GM18519 (cell line): ENCODE data around the gene PANX2.
"Not testable (repeated sequence)": the region's sequence is repeated elsewhere in the genome, so short reads cannot be mapped to it uniquely, and the experiment has no call there.

Source experiments
- ATAC-seq: cut with Tn5 transposase; IDR thresholded peaks from one replicate; pipeline ENCODE4 v1.9.1; 2021; ENCODE audit warnings: mild to moderate bottlenecking, moderate library complexity; ENCODE audit not compliant: unreplicated experiment, low FRiP score

Gene PANX2

GRCh38 chr22:50197000-50197800 lies 26.7 kb downstream of the PANX2 start:
- ATAC-seq: no peak

DNA sequence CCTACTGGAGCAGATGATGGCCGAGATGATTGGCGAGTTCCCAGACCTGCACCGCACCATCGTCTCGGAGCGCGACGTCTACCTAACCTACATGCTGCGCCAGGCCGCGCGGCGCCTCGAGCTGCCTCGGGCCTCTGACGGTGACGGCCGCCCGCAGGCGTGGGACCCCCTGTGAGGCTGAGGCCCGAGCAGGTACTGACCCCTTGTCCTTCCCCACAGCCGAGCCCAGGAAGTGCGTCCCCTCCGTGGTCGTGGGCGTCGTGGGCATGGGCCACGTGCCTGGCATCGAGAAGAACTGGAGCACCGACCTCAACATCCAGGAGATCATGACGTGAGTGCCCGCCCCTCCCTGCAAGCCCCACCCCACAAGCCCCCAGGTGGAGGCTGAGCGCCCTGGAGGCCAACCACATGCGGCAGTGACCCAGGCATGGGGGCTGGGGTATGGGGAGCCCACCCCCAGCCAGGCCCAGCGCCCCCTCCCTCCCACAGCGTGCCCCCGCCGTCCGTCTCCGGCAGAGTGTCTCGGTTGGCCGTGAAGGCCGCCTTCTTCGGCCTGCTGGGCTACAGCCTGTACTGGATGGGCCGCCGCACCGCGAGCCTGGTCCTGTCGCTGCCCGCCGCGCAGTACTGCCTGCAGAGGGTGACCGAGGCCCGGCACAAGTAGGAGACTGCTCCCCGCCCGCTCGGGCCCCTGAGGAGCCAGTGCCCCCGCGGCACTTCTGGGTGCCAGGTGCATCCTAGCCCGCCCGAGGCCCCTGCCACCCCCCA lies 27.5 kb downstream of the PANX2 start:
- no peak for ATAC-seq

DNA sequence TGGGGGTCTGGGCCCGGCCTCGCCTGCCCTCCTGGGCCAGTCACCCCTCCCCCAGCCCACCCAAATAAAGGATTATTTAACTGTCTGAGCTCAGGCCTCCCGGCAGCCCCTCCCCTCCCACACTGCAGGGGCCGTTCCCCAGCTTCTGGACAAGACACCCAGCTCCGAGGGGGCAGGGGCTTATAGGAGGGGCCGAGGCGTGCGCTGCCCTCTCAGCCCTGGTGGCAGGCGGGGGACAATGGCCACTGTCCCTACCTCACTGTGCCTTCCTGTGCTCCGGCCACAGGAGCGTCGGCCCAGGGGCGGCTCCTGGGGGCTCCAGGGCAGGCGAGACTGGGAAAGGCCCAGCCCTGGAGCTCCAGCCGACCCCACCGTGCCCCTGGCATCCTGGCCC lies 28.1 kb downstream of the PANX2 start:
- no peak for ATAC-seq

DNA sequence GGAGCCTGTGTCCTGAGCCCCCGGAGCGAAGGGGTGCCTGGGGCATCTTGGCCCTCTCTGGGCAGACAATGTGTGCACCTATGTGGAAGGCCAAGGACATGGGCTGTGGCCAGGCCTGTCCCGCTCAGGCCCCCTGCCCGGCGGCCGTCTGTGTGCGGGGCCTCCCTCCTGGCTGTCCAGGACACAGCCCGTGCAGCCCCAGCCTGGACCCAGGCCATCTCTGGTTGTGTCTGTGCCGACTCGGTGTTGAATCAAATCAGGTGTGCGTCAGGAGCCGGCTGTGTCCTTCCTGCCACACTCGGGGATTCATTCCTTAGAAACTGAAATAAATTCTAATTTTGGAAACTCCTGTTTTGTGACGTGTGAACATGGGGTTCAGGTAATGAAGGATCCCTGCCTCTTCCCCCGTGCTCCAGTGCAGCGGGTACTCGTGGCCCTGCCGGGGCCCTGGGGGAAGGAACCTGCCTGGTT lies 28.8 kb downstream of the PANX2 start:
- no peak for ATAC-seq

DNA sequence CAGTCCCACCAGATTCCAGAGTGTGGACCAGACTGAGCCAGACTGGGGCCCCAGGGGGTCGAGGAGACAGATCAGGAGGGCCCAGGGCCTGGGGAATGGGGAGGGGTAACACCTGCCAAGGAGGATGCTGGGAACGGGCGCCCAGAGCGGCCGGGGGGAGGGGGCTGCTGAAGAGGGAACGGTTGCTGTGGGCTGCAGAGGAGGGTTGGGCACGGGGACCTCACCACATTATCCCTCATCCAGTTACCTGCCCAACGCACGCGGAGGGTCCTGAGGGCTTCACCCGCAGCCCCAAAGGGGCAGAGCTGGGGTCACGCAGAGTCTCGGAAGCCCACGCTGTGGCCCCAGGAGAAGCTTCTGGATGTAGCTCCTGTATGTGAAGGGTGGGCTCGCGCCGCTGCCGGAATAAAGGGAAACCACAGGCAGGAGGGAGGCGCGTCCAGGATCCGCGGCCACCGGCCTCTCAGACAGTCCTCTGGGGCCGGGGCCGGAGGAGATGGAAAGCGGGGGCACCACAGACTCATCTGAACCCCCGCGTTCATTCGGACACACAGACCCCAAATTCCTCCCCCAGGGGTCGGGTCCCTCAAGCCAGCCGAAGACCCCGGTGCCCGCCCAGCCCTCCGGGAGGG lies 29.4 kb downstream of the PANX2 start:
- ATAC-seq: no peak

GRCh38 chr22:50200461-50201190 lies 30.1 kb downstream of the PANX2 start, which contains the start of gene SELENOO:
SELENOO (plus strand) TSS chr22:50201011; CDS start chr22:50201037, 26 bp downstream.
- ATAC-seq: no peak

DNA sequence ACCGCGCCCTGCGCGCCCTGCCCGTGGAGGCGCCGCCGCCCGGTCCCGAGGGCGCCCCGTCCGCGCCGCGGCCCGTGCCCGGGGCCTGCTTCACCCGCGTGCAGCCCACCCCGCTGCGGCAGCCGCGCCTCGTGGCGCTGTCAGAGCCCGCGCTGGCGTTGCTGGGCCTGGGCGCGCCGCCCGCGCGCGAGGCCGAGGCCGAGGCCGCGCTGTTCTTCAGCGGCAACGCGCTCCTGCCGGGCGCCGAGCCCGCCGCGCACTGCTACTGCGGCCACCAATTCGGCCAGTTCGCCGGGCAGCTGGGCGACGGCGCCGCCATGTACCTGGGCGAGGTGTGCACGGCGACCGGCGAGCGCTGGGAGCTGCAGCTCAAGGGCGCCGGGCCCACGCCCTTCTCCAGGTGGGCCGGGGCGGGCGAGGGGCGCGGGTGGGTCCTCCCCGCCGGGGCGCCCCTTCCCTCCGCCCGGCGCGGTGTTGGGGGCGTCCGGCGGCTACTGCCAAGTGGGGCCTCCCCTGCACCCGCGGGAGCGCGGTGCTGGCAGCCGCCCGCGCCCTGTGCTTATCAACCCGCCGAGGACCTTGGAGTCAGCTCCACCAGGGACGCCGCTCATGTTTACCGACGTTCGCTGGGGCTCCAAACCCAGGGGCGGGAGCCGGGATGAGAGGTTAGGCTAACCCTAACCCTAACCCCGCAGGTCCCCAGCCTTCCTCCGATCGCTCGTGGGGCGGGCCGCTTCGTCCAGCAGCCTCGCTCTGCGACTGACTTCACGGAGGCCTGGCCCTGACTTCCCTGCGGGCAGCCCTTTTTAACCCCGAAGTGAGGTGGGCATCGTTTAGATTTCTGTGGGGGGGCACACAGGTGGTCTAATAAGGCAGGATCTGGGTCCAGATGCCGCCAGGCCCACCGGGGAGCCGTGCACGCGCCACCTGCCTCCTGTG lies 30.9 kb downstream of the PANX2 start:
- ATAC-seq: no peak

GRCh38 chr22:50202130-50202666 lies 31.7 kb downstream of the PANX2 start:
- no peak for ATAC-seq

DNA sequence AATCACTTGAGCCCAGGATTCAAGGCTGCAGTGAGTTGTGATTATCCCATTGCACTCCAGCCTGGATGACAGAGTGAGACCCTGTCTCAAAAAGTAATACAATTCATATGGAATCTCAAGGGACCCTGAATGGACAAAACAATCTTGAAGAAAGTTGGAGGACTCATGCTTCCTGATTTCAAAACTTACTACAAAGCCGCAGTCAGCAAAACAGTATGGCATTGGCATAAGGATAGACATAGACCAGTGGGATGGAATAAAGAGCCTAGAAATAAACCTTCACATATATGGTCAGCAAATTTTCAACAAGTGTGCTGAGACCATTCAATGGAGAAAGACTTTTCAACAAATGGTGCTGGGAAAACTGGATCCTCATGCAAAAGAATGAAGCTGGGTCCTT lies 32.8 kb downstream of the PANX2 start:
- ATAC-seq: no peak

- no peak for ATAC-seq
These were observed 34.0 kb downstream of the PANX2 start for GRCh38 chr22:50204571-50204970.

- ATAC-seq: not testable (repeated sequence)
These were observed 34.5 kb downstream of the PANX2 start for GRCh38 chr22:50204998-50205397.

DNA sequence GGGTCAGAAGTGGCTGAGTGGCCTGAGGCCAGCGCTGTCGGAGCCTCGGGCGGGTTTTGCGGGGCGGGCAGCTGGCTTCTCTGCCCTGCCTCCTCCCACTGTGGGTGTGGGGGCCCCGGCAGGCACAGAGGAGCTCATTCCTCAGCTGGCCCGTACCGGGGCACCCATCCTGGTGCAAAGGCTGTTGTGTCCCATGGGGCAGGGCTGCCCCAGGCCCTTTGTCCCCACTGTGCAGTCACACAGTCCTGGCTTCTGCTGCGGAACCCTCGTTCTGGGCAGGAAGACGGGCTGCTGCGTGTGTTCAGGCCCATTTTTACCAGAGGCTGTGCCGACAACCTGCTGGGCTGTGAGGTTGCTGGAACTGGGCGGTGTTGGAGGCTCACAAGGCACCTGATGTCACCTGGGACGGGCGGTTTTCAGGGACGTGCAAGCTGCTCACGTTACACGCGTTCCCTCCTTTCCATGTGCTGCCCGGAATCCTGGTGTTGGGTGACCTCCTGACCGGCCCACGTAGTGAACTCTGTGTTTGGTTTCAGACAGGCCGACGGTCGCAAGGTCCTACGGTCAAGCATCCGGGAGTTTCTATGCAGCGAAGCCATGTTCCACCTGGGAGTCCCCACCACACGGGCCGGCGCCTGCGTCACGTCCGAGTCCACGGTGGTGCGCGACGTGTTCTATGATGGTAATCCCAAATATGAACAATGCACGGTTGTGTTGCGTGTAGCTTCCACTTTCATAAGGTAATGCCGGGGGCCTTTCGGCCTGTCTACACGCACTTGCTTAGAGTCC lies 35.4 kb downstream of the PANX2 start:
- no peak for ATAC-seq

DNA sequence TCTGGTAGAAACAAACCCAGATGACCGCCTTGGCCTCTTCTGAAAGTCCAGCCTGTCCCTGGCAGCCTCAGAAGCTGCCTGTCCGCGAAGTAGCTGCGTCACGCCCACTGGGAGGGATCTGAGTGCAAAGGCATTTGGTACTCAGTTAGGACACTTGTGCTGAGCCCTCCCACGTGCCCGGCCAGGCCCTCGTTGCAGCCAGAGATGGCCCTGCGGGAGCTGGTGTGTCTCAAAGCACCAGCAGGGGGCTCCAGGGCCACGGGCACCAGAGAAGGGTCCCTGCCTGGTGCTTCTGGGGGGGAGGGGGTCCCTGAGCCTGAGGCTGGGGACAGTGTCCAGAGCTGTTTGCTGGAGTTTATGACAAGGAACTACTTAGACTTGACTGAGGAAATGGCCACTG lies 36.1 kb downstream of the PANX2 start:
- no peak for ATAC-seq

- no peak for ATAC-seq
These were observed 37.0 kb downstream of the PANX2 start for GRCh38 chr22:50207383-50208140.

DNA sequence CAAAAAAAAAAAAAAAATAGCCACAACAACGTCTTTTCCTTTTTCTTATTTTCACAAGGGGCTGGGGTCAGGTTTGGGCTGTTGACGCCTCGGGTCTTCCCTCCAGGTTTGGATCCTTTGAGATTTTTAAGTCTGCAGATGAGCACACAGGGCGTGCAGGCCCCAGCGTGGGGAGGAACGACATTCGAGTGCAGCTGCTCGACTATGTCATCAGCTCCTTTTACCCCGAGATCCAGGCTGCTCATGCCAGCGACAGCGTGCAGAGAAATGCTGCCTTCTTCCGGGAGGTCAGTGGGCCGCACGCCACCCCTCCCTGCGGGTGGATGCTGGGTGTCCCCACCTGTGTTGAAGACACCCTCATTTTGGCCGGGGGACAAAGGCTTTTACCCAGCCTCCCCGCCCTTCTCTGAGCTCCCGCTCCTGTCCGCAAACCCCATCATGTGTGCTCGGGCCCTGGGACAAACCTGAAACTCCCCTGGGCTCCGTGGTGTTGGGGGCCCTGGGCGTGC lies 38.0 kb downstream of the PANX2 start:
- ATAC-seq: no peak

DNA sequence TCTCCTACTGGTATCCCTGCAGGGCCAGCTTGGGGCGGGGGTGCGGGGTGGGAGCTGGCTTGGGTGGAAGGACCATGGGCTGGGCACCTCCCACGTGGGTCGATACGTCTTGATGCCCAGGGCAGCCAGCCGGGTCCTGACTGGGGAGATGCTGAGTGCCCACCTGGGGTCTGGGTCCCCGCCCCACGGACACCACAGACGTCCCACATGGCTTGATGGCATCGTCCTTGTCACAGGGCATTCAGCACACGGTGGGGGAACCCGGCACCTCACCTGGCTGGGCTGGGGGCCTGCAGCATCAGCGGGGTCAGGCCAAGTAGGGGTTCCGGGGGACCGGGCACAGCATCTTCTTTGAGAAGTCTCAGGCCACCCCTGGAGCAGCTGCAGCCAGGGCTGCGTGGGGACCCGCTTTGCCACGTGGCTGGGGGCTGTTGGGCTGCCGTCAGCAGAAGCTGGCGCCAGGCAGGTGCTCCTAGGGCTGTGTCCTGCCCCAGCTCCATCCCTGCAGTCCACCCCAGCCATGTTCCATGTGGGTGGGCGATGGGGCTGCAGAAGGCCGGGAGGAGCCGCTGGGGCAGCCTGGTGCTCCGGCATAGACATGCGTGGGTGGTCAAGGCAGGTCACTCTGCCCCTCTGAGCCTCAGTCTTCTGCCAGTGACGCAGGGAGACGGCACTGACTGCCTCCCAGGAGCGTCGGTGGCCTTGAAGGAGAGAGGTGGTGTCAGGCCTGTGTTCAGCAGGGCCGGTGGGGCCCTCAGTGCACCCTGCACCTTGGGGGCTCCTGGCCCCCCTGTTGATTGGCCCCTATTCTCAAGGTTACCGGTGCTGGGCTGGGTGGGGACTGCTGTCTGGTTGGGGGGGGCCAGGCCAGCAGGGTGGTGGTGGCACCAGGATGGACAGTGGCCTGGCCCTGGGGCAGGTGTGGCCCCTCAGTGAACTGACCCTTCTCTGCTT lies 38.7 kb downstream of the PANX2 start:
- no peak for ATAC-seq
